Measurements from ENCODE around the gene BRSK2. TPM values are rescaled to one million over a fixed set of nuclear protein-coding genes. Genes with fewer than 3 reads are reported as not detected.

The BRSK2 gene
- total RNA-seq, 1 experiment from 2014 or later, result 2.5 TPM

DNA sequence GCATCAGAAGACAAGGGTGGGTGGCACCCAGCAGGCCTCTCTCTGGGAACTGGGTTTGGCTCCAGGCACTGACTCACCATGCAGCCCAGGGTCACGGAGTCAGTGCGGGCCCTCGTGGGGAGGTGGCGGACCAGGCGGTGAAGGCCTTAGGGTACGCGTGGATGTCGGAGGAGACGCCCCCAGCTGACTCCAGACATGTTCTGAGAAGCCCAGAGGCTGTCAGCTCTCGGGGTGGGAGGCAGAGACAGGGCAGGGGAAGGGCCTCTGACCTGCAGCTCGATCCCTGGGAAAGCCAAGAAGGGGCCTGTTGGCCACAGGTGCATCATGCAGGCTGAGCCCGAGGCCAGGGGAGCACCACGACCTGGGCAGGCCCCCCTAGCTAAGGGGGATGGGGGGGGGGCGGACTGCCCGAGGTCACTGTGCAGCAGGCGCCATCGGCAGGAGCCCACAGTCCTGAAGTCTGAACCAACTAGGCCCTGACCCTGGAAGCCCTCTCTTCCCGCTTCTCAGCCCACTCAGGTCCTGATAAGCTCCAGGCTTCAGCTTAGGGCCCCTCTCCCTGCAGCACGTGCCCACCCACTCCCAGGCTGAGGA lies 78.8 kb downstream of the BRSK2 start:
- DNase-seq (ENCODE audit: low spot score), result no peak

DNA sequence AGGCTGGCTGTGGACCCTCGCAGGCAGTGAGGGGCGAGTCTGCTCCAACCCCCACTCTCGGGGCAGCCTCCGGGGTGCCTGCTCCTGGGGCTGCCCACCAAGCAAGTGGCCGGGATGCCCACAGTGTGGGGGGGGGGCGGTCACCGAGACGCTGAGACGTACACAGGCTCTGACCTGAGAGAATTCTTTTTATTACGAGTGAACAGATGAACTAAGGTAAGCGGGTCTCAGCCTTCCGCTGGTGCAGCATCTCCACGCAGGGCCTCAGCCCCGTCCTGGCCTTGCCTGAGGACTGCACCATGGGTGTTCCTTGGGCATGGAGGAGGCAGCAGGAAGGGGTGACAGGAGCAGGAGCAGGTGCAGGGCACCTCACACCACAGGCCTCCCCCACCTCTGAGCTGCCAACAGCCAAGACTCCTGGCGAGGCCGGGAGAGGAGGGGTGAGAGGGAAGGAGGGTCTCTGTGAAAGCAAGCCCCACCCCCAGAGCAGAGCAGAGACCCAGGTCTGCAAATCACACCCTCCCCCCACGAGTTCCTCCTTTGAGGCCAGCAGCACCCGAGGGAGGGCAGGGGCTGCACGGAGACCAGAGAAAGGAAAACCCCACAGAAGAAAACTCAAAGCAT lies 79.7 kb downstream of the BRSK2 start:
- DNase-seq (ENCODE audit: low spot score), result no peak

DNA sequence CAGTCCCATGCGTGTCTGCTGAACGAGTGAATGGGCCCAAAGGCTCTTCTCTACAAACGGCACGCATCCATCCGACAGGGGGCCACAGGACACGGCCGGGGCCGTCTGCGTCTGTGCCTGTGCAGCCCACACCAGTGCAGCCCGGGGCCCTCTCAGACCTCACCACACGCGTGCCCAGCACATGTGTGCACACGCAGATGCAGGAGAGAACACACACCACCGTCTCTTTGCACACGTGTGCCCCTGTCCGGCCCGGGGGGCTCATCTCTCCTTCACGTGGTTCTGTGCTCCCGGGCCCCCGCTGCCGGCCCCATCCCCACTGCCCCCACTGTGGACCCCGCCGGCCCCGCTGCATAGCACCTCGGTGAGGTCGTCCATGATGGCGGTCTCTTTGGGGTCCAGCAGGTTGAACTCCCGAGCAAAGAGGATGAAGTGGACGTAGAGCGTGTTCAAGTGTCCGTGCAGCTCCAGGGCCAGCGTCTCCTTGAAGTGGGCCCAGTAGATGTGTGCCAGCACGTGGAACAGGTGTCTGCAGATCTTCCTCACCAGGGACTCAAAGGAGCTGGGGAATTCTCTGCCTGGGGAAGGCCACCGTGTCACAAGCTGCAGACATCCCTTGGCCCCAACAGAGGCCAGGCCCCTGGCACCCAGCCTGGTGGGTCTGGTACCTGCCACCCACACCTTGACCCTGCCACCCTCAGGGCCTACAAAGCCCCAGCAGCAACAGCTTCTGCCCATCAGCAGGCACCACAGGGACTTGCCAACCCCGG lies 80.4 kb downstream of the BRSK2 start:
- no peak for DNase-seq (ENCODE audit: low spot score)

DNA sequence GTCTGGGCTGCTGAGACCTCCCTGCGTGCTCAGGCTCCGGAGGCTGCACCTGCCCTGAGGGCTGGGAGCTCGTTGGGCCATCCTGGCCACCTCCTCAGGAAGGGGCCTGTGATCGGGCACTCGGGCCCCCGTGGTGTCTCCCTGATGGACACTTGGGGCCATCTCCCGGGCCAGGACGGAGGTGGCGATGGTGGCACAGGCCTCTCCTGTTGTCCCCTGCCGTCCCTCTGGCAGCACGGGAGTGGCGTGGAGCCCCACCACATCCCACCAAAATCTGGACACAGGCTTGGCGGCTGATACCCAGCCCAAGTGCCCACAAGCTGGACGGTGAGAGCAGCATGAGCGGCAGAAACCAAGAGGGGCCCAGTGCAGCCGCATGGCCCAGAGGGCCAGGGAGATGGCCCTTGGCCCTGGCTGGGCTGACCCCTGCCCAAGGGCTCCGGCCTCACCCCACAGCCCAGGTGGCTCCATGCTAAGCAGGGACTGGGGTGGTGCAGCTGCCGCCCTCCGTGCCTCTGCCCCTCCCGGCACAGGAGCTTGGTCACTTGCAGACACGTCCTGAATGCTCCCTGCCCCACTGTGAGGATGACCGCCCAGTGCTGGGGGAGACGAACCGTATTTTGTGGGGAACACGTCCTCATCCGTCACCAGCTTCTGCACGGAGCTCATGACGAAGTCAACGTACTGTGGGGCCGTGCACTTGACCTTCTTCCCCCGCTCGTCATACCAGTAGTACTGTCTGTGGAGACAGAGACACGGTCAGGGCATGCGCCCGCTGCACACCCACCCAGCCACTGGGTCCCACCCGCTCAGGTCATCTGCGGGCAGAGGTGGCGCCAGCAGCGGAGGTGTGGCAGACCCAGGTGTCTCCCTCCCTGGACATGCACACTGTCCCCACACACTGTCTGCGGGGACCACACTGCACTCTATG lies 81.2 kb downstream of the BRSK2 start:
- DNase-seq (ENCODE audit: low spot score), result no peak

DNA sequence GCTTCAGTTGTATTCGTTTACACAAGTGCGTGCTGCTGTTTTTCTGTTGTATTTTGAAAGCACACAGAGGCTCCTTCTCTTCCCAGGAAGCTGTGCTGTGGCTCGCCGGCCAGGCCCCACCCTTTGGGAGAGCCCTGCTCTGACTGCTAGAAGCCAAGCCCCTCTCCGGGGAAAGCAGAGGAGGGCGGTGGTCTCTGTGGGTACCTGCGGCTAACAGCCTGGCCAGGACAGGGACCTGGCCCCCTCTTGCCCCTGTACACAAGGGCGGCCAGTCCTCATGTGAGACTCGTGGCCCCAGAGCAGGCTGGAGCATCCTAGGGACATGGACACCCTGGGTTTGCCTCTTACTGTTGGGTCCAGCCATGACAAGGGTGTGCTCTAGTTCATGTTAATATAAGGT lies 82.0 kb downstream of the BRSK2 start:
- no peak for DNase-seq (ENCODE audit: low spot score)

DNA sequence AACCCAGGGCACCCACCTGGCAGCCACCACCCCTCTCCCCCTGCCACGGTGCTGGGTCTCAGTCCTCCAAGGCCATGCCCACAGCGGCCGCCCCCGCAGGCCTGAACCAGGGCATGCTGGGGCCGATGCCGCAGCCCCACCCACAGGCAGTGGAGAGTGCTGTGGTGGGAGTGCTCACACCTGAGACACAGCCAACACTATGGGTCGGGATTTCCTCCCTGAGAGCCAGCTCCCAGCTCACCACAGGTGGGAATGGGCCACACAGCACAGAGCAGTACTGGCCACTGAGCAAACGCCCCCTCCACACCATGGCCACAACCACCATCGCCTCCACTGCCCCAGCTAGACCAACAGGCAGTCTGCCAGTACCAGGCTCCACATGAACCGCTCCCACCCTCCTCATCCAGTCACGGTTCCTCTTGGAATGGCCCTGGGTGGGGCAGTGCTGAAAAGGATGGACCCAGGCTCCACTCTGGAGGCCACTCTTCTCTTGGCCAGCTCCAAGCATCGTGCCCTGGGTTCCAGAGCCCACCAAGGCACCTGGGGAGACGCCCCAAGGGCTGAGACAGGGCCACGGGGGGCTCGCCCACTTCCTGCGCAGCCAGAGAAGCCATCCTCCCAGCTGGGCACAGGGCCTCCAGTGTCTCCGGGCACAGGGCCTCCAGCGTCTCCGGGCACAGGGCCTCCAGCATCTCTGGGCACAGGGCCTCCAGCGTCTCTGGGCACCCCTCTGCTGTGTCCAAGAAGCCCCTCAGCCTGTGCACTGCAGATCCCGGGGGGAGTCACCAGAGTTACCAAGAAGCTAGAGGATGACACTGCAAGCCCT lies 82.7 kb downstream of the BRSK2 start:
- no peak for DNase-seq (ENCODE audit: low spot score)

DNA sequence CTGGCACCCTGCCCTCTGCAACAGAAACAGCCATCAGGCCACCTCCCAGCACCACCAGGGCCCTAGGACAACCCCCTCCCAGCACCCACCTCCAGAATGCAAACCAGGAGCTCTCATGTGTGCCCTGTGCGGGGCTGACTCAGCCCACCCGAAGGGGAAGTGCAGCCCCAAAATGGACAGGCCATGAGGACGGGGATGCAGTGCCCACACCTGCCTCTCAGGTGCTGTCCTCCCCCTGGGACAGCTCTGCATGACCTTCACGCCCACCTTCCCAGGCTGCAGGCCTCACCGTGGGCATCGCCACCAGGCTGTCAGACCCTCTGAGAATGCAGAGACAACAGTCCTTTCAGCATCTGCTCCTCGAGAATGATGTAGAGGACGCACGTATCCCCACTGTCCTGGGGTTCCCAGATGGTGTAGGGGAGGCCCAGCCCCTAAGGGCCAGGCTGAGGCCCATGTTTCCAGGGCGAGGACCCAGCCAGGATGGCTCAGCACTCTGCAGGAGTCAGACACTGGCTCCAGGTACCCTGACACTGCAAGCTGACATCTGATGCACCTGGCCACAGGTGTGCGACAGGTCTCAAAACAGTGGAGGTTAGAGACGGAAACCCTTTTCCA lies 83.4 kb downstream of the BRSK2 start:
- no peak for DNase-seq (ENCODE audit: low spot score)

DNA sequence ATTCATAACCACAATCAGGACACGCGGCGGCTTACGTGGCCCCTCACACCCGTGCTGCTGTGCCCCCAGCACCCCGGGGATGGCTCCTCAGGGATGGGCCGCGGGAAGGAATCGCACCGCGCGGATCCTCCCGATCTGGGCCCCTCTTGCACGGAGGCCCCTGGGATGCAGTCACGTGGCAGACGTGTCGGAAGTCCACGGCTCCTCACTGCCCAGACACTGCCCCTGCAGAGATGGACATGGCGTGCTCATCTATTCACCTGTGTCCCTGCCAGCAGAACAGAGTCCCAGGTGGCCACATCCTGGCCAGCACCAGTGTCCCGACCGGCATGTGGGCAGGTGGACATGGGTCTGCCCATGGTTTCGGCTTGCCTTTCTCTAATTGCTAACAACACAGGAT lies 84.1 kb downstream of the BRSK2 start:
- no peak for DNase-seq (ENCODE audit: low spot score)

DNA sequence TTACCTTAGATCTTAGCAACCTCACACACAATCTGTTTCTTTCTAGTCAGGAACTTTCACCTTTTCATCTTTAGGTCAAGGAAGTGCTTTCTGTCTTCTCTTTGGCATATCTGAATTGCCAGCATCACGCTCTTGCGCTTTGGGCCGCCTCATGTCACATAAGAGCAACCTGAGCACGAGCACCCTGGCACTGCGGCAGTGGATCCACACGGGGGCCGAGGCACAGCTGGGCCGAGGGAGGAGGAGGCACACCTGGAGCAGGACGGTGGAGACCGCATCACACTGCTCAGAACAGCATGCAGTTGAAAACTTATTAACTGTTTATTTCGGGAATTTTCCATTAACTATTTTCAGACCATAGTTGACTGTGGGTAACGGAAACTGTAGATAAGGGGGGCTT lies 86.1 kb downstream of the BRSK2 start:
- no peak for DNase-seq (ENCODE audit: low spot score)

DNA sequence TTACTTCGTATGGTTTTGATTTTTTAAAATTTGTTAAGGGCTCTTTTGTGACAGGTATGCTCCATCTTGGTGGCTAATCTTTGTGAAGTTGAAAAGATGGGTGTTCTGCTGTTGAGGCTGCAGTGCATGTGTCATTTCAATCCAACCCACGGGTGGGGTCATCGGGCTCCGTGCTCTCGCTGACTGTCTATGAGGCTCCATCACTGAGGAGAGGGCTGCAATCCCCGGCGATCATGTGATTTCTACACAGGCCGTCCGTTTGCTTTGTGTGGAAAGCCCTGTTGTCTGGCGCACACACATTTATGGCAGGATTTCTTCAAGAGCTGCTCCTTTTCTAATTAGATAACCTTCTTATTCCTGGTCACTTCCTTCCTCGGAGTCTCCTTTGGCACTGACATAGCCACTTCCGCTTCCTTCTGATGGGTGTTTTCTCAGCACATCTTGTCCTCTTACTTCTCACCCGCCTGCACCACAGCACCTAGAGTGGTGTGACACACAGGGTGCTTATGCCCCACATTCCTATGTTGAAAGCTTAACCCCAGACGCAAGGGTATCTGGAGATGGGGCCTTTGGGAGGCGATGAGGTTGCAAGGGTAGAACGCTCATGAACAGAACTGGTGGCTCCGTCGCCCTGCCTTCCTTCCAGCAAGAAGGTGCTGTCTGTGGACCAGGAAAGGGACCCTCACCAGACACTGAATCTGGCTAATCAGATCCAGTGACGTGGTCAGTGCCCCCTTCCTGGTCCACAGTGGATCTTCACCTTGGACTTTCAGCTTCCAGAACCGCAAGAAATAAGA lies 87.4 kb downstream of the BRSK2 start:
- no peak for DNase-seq (ENCODE audit: low spot score)

DNA sequence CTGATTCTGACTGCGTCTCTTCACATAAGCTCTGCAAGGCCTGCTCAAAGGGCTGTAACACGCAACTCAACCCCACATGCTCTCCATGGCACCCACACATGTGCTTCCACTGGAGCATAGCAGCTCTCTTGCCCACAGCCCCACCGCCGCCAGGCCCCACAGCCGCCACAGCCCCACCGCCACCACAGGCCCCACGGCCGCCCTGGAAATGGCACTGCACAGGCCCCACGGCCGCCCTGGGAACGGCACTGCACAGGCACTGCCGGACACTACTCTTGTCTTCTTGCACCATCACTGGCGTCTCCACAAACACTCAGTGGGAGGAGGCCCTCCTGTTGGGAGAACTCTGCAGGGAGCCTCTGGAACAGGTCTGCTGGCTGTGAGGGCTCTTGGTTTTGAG lies 88.3 kb downstream of the BRSK2 start:
- no peak for DNase-seq (ENCODE audit: low spot score)

DNA sequence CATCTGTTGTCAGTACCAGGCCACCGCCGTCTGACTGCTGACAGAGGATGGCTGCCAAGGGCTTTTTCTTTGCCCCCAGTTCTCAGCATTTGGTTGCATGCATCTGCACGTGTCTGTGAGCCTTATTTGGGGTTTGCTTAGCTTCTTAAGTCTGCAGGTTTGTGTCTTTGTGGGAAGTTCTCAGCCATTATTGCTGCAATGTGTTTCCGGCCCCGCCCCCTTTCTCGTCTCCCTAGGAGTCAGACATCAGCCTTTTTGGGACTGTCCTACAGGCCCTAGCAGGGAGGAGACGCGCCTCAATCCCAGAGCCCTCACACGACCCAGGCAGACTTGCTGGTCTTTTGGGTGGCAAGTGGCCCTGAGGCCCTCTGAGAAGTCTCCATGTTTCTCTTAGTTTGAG lies 88.8 kb downstream of the BRSK2 start:
- no peak for DNase-seq (ENCODE audit: low spot score)

DNA sequence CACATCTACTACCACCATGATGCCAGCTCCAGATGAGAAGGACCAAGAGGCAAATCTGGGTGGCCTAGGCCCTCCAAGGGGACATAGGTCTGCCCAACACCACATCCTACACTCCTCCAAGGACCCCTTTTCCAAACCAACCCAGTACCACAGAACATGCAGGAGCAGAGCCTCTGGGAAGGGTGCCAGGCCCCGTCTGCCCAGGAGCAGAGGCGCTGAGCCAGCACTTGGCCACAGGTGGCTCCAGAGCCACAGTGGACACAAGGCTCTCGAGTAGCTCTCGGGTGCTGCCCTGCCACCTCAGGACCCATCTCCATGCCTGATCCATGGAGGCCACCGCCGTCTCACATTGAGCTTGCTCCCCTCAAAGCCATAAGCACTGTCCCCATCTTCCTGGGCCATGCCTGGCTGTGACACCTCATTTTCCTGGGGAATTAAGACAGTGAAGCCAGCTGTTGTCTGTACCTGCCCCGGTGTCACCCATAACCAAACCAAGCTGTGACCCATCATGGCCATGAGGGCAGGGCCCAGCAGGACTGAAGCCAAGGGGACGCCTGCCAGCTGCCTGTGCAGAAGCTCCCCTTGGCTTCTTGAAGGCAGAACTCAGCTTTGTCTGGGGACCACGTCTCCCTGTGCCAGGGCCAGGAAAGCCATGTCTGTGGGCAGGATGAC lies 89.4 kb downstream of the BRSK2 start:
- no peak for DNase-seq (ENCODE audit: low spot score)

DNA sequence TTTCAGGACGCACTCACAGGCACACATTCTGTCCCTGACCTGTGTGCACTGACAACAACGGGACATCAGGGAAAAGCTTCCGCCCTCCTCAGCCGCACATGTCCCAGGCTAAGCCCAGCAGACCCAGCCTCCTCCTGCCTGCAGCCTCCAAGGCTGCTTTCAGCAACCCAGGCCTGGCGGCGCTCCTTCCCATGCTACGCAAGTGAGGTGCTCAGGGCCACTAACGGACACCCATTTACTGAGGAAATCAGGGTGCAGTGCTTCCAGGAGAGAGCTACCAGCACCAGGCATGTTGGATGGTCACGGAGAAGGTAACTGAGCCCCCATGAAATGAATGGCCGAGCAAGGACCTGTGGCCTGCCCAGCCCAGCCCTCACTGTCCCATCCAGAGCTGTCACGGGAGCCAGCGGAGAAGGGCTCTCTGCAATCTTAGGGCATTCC lies 90.0 kb downstream of the BRSK2 start:
- no peak for DNase-seq (ENCODE audit: low spot score)

DNA sequence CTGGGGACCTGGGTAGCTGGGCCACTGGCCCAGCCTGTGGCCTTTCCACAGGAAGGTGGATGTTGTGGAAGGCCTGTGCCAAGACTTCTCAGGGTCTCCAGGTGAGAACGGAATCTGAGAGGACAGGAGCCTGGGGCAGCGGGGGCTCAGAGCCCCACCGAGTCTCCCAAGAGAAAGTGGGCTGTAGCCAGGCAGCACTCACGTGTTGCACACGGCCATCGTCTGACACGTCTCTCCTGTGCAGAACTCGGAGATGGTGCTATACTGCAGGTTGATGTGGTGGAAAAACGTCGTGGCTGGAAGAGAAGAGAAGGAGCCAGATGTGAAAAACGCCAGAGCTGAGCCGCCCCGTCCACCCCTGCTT lies 90.4 kb downstream of the BRSK2 start:
- no peak for DNase-seq (ENCODE audit: low spot score)

DNA sequence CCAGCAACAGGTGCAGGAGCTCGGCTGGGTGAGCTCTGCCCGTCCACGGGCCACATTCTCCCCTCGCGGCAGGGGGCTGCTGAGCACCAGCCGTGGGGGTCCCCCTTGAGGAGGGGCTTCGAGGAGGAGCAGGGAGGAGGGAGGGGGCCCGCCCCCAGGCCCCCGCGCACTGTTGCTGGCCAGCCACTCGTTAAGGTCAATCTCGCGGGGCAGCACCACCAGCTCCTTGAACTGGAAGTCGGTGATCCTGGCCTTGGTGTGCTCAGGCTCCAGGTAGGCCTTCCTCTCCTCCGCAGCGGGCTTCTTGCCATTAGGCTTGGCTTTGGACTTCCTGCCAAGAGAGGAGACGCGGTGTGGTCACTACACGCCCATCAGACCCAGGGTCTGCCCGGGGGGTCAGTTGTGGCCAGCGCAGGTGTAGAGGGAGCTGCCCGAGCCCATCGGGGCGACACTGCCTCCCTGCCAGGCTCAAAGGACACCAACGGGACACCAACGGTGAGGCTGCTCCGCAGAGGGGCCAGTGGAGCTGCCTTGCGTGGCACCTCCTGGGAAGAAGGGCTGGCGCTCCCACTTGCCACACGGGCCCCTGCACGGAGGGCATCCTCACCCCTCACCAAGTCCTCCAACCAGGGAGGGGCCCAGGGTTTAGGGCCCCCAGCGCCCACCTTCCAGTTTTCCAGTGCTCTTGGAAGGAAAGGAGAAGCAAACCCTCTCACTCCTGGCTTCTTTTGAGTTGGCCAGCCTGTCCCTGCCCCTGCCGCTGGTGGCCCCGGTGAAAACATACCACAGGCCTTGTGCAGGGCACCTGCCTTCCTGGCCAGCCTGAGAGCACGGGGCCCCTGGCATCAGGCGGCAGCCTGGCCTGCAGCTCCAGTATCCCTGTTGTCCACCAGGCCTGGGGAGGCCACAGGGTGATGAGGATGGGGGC lies 91.1 kb downstream of the BRSK2 start:
- DNase-seq (ENCODE audit: low spot score), result no peak

DNA sequence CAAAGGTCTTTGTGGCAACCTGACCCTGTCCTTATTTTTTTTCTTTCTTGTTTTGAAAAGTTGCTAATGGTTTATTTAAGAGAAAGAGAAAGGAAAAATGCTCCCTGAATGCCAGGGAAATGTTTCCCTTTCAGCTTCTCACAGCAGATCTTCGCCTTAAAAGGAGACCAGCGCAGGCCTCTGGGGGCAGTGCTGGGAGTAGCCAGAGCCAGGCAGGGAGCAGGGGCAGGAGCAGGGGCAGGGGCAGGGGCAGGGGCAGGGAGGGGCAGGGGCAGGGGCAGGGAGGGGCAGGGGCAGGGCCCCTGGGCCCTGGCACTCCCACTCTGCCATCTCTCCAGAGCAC lies 91.7 kb downstream of the BRSK2 start:
- no peak for DNase-seq (ENCODE audit: low spot score)

DNA sequence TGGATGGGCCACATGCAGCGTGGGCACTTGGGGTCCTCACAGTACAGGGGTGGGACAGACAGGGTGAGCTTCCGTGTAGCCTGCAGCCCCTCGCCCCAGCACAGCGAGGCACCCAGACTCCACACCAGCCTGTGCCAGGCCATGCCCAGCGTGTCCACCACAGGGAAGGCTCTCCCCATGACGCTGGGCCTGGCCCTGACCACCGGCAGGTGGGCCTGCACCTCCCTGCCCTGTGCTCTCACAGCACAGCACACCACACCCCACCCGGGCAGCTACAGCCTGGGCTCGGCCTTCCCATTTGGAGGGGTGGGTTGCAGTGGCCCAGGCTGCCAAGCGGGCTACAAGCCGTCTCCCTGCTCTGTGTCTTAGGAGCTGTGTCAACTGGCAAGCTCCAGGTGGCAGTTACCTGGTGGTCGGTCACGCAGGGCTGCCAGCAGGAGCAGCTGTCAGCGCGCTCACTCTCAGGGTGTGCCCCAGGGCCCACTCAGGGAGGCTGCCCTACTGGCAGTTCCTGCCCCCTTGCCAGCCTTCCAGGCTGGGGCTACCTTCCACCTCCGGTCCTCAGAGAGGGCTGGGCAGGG lies 92.2 kb downstream of the BRSK2 start:
- no peak for DNase-seq (ENCODE audit: low spot score)

Data from H4 (cell line).